Activated T-cell treated with anti-CD3 and anti-CD28 coated beads for 1 hour (primary cell): ENCODE data around the gene PIGX.

ENCODE experiments used
- DNase-seq: peaks from one replicate; pipeline ENCODE4 v3.0.0-alpha.2; 2020; ENCODE audit warnings: low read depth

Gene PIGX

GRCh38 chr3:196711838-196712513 is at the start of gene PIGX, which contains the start of gene CEP19:
Gene PIGX, plus strand, starts transcription at chr3:196712377.
Gene CEP19, minus strand, starts transcription at chr3:196712250. Its CDS starts 3,593 bp downstream, at chr3:196708657.
- peak; percentile 77 for DNase-seq

- DNase-seq: no peak
These were observed 49.2 kb upstream of the PIGX start for GRCh38 chr3:196662711-196663571.

GRCh38 chr3:196666001-196666867 is 45.9 kb upstream of the PIGX start:
- no peak for DNase-seq

GRCh38 chr3:196667056-196667825 is 44.9 kb upstream of the PIGX start:
- no peak for DNase-seq

GRCh38 chr3:196670339-196670738 is 41.8 kb upstream of the PIGX start:
- no peak for DNase-seq

- no peak for DNase-seq
These were observed 38.5 kb upstream of the PIGX start for GRCh38 chr3:196673632-196674031.

- DNase-seq: no peak
These were observed 34.8 kb upstream of the PIGX start for GRCh38 chr3:196677353-196677752.

GRCh38 chr3:196677931-196678330 is 34.2 kb upstream of the PIGX start:
- no peak for DNase-seq

GRCh38 chr3:196684548-196685407 is 27.4 kb upstream of the PIGX start:
- DNase-seq: peak; percentile 42

- no peak for DNase-seq
These were observed 25.7 kb upstream of the PIGX start for GRCh38 chr3:196686436-196686835.

GRCh38 chr3:196688349-196688748 is 23.8 kb upstream of the PIGX start:
- no peak for DNase-seq

GRCh38 chr3:196689941-196690660 is 22.1 kb upstream of the PIGX start:
- no peak for DNase-seq

- DNase-seq: no peak
These were observed 20.8 kb upstream of the PIGX start for GRCh38 chr3:196691386-196691785.

- no peak for DNase-seq
These were observed 18.0 kb upstream of the PIGX start for GRCh38 chr3:196694202-196694638.

- DNase-seq: no peak
These were observed 17.0 kb upstream of the PIGX start for GRCh38 chr3:196694941-196695848.

- DNase-seq: no peak
These were observed 16.3 kb upstream of the PIGX start for GRCh38 chr3:196695849-196696226.

- DNase-seq: no peak
These were observed 14.9 kb upstream of the PIGX start for GRCh38 chr3:196697270-196697669.

- no peak for DNase-seq
These were observed 12.4 kb upstream of the PIGX start for GRCh38 chr3:196699749-196700148.

GRCh38 chr3:196700801-196701200 is 11.4 kb upstream of the PIGX start:
- DNase-seq: no peak
